ENCODE results near the gene LRRC25. TPM values are rescaled to one million over a fixed set of nuclear protein-coding genes. Genes with fewer than 3 reads are reported as not detected.

LRRC25 gene
- not detected in 2 replicates for total RNA-seq

GRCh38 chr19:18397242-18398202, at the start of gene LRRC25:
Gene LRRC25 (minus strand): TSS chr19:18397622. CDS start chr19:18396963, 659 bp downstream.

DNA sequence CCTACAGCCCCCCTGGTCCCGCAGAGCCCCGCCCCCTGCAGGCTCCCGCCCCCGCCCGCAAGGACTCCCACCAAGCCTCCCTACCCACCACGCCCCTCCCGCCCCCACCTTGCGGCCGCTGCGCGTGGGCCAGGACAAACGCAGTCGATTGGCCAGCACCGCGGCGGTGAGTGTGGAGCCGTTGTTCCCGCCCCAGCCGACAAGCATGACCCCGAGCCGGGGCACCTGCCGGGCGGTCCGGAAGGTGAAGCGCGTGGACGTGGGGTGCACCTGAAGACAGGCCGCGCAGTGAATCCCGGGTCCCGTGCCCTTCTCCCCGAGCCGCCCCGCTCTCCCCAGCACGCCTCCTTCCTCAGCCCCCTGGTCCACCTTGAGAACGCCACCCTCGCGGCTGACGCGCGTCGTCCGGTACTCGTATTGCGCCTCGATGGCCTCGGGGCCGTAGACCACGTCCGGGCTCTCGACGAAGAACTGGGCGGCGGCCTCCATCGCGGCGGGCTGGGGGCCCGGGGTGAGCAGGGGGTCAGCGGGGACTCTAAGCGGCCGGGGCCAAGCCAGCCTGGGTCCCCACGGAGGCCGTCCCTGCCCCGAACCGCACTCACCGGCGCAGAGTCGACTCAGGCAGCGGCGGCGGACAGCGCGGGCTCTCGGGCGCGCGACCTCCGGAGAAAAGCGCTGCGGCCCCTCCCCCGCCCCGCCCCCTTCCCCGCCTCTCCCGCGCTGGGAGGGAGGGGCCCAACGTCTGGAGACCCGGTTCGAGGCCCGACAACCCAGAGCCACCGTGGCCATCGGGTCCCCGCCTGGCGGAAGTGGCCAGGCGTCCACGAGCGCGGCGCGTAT, 40.3 kb upstream of the LRRC25 start, which contains the start of gene ISYNA1:
Gene ISYNA1 (minus strand): TSS at position 643 of the 840 bp plus-strand sequence. CDS start 154 bp downstream, at position 489.

DNA sequence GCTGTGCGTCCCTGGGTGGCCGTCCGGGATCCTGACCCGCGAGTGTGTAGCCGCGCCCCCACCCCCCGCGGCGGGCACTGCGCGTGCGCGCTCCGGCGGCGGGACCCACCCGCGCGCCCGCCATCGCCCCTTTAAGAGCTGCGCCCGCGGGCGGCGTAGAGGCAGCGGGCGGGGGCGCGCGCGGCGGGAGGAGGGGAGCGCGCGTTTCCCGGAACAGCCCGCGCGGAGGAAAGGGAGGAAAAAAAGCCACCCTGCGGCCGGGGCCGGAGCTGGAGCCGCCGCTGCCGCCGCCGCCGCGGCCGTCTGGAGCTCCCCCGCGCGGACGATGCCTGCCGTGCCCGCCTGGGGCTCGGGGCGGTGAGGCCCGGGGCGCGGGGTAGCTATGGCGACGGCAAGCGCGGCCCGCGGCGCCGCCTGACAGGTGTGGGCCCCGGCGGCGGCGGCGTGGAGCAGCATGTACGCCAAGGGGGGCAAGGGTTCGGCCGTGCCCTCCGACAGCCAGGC, 21.8 kb upstream of the LRRC25 start, which contains the start of gene SSBP4:
Gene SSBP4 (plus strand): TSS at position 204 of the 504 bp plus-strand sequence. CDS start 251 bp downstream, at position 455.

DNA sequence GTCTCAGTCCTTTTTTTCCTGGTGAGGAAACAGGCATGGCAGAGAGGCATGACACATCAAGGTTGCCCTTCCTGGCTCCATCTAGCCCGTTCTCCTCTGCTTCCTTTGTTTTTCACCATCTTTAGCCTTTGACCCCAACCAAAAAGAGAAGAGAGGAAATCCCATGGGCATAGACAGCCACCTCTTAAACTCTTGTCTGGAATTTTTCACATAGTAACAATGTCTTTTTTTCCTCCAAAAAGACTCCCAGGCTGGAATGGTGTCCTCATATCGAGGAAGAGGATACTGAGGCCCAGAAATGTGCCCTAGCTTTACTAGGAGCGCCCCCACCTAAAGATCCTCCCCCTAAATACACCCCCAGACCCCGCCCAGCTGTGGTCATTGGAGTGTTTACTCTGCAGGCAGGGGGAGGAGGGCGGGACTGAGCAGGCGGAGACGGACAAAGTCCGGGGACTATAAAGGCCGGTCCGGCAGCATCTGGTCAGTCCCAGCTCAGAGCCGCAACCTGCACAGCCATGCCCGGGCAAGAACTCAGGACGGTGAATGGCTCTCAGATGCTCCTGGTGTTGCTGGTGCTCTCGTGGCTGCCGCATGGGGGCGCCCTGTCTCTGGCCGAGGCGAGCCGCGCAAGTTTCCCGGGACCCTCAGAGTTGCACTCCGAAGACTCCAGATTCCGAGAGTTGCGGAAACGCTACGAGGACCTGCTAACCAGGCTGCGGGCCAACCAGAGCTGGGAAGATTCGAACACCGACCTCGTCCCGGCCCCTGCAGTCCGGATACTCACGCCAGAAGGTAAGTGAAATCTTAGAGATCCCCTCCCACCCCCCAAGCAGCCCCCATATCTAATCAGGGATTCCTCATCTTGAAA, 11.5 kb downstream of the LRRC25 start, which contains the start of gene GDF15:
Gene GDF15 (plus strand): TSS at position 484 of the 868 bp plus-strand sequence. CDS start 32 bp downstream, at position 516.

Other genes starting within 250 kb of the LRRC25 start
- gene PIK3R2, start 244.5 kb downstream of the LRRC25 start, total RNA-seq, result 25.1 and 44.8 TPM in 2 replicates
- gene IFI30, start 223.8 kb downstream of the LRRC25 start, total RNA-seq, result 9.2 and 15.6 TPM in 2 replicates
- 33.0 and 51.6 TPM in 2 replicates for gene MPV17L2, start 204.4 kb downstream of the LRRC25 start, total RNA-seq
- 1.4 TPM in 2 replicates for gene RAB3A, start 193.6 kb downstream of the LRRC25 start, total RNA-seq
- gene PDE4C, start 171.2 kb downstream of the LRRC25 start, total RNA-seq, result not detected in 2 replicates
- not detected in 2 replicates for gene IQCN, start 123.2 kb downstream of the LRRC25 start, total RNA-seq
- 117 and 146 TPM in 2 replicates for gene JUND, start 116.0 kb downstream of the LRRC25 start, total RNA-seq
- gene LSM4, start 74.5 kb downstream of the LRRC25 start, total RNA-seq, result 484 and 512 TPM in 2 replicates
- gene PGPEP1, start 57.0 kb downstream of the LRRC25 start, total RNA-seq, result 1.3 and 3.0 TPM in 2 replicates
- 19.5 and 29.4 TPM in 2 replicates for gene GDF15, start 11.5 kb downstream of the LRRC25 start, total RNA-seq
- gene SSBP4, start 21.8 kb upstream of the LRRC25 start, total RNA-seq, result 58.3 and 63.1 TPM in 2 replicates
- gene ISYNA1, start 40.5 kb upstream of the LRRC25 start, total RNA-seq, result 26.8 and 44.0 TPM in 2 replicates
- gene ELL, start 124.4 kb upstream of the LRRC25 start, total RNA-seq, result 12.5 and 16.2 TPM in 2 replicates
- 364 and 413 TPM in 2 replicates for gene FKBP8, start 146.0 kb upstream of the LRRC25 start, total RNA-seq
- 105 and 162 TPM in 2 replicates for gene KXD1, start 160.2 kb upstream of the LRRC25 start, total RNA-seq
- 1,269 and 1,304 TPM in 2 replicates for gene UBA52, start 174.2 kb upstream of the LRRC25 start, total RNA-seq
- 143 and 194 TPM in 2 replicates for gene REX1BD, start 191.2 kb upstream of the LRRC25 start, total RNA-seq
- 1.2 and 2.4 TPM in 2 replicates for gene CRLF1, start 209.2 kb upstream of the LRRC25 start, total RNA-seq
- gene TMEM59L, start 215.2 kb upstream of the LRRC25 start, total RNA-seq, result not detected in 2 replicates
- gene KLHL26, start 239.4 kb upstream of the LRRC25 start, total RNA-seq, result 5.3 and 10.3 TPM in 2 replicates